Stomach (tissue), 4 donors: ENCODE results near the gene SCMH1.

Experiments used
- CTCF ChIP-seq, 7 experiments: fragments of 450-650 bp in 4 of 7; fragments of 200-600 bp in 3 of 7; sonication (generic) in 3 of 7; IDR thresholded peaks; one replicate each; pipeline ENCODE4 v1.5.1; 2016 to 2019; ENCODE audit warnings: antibody characterized with exemption in 7 of 7, control low read depth in 2 of 7, mild to moderate bottlenecking in 1 of 7
- EP300 ChIP-seq: sonication (generic); formaldehyde crosslinking; IDR thresholded peaks from one replicate; pipeline ENCODE4 v1.6.1; 2017; ENCODE audit warnings: antibody characterized with exemption
- POLR2A ChIP-seq, 4 donors: fragments of 450-650 bp; IDR thresholded peaks; one replicate each; pipeline ENCODE4 v1.6.1; 2016; ENCODE audit warnings: antibody characterized with exemption in 4 of 4, control low read depth in 2 of 4, mild to moderate bottlenecking in 1 of 4, moderate library complexity in 1 of 4
- POLR2AphosphoS5 ChIP-seq, 3 donors: sonication (generic); formaldehyde crosslinking; IDR thresholded peaks; one replicate each; pipeline ENCODE4 v1.6.1; 2016; ENCODE audit warnings: antibody characterized with exemption in 3 of 3

GRCh38 chr1:41102653-41103052 is 139.5 kb downstream of the SCMH1 start:
- no peak for TF ChIP-seq POLR2AphosphoS5 (IDR thresholded peaks at IDR 0.05)
- no peak for TF ChIP-seq CTCF (IDR thresholded peaks at IDR 0.05)
- no peak for TF ChIP-seq POLR2A (IDR thresholded peaks at IDR 0.05)
- no peak for TF ChIP-seq EP300
